GM18511 (cell line): ENCODE data around the gene GAPDH.
"Not testable (repeated sequence)": the region's sequence is repeated elsewhere in the genome, so short reads cannot be mapped to it uniquely, and the experiment has no call there.

Experiments used
- ATAC-seq: cut with Tn5 transposase; IDR thresholded peaks from one replicate; pipeline ENCODE4 v1.9.1; 2021; ENCODE audit warnings: mild to moderate bottlenecking, moderate library complexity; ENCODE audit not compliant: unreplicated experiment

GAPDH gene

GRCh38 chr12:6541371-6542165 lies 7.3 kb downstream of the GAPDH start:
- ATAC-seq = no peak

- ATAC-seq = no peak
Measured at GRCh38 chr12:6542209-6543009, 8.1 kb downstream of the GAPDH start.

- no peak for ATAC-seq
Measured at GRCh38 chr12:6546016-6546415, 11.7 kb downstream of the GAPDH start.

GRCh38 chr12:6547566-6547965 lies 13.2 kb downstream of the GAPDH start:
- no peak for ATAC-seq

- ATAC-seq = no peak
Measured at GRCh38 chr12:6547987-6548386, 13.7 kb downstream of the GAPDH start.

GRCh38 chr12:6548556-6548955 lies 14.2 kb downstream of the GAPDH start:
- no peak for ATAC-seq

GRCh38 chr12:6548966-6549683 lies 14.8 kb downstream of the GAPDH start:
- ATAC-seq = no peak

GRCh38 chr12:6549684-6550151 lies 15.4 kb downstream of the GAPDH start:
- no peak for ATAC-seq

- ATAC-seq = no peak
Measured at GRCh38 chr12:6550294-6551062, 16.2 kb downstream of the GAPDH start.

GRCh38 chr12:6551063-6551461 lies 16.7 kb downstream of the GAPDH start:
- ATAC-seq = no peak

- no peak for ATAC-seq
Measured at GRCh38 chr12:6551496-6552139, 17.3 kb downstream of the GAPDH start.

- no peak for ATAC-seq
Measured at GRCh38 chr12:6552140-6552551, 17.8 kb downstream of the GAPDH start.

- ATAC-seq = no peak
Measured at GRCh38 chr12:6553051-6553868, 18.9 kb downstream of the GAPDH start.

- ATAC-seq = peak; percentile 67
Measured at GRCh38 chr12:6554168-6555017, 20.1 kb downstream of the GAPDH start.

- ATAC-seq = peak; percentile 22
Measured at GRCh38 chr12:6555018-6555691, 20.8 kb downstream of the GAPDH start.

GRCh38 chr12:6556496-6556817 lies 22.1 kb downstream of the GAPDH start:
- not testable (repeated sequence) for ATAC-seq

GRCh38 chr12:6556857-6557256 lies 22.5 kb downstream of the GAPDH start:
- no peak for ATAC-seq
